ENCODE measurements around the gene HOXD13. TPM values are rescaled to one million over a fixed set of nuclear protein-coding genes. Genes with fewer than 3 reads are reported as not detected.
A peak's percentile ranks its signal among the peaks of the same experiment; 100 is the strongest.

Gene HOXD13
- total RNA-seq, 1 donor from 2014 or later: not detected

- TF ChIP-seq, protein P1, sequence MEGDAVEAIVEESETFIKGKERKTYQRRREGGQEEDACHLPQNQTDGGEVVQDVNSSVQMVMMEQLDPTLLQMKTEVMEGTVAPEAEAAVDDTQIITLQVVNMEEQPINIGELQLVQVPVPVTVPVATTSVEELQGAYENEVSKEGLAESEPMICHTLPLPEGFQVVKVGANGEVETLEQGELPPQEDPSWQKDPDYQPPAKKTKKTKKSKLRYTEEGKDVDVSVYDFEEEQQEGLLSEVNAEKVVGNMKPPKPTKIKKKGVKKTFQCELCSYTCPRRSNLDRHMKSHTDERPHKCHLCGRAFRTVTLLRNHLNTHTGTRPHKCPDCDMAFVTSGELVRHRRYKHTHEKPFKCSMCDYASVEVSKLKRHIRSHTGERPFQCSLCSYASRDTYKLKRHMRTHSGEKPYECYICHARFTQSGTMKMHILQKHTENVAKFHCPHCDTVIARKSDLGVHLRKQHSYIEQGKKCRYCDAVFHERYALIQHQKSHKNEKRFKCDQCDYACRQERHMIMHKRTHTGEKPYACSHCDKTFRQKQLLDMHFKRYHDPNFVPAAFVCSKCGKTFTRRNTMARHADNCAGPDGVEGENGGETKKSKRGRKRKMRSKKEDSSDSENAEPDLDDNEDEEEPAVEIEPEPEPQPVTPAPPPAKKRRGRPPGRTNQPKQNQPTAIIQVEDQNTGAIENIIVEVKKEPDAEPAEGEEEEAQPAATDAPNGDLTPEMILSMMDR (IDR thresholded peaks at IDR 0.05; ENCODE audit: insufficient read depth, low read length, poor library complexity, severe bottlenecking): peak; percentile 57
- no peaks in the 10 kb centered on the region for H3K36me3 ChIP-seq (ENCODE audit: control insufficient read depth, insufficient read depth, low read length)
- H3K27me3 ChIP-seq (ENCODE audit: control insufficient read depth, insufficient read depth, low read length): peaks cover 2% of the 10 kb centered on the region
- peak within 1 kb of the TSS; percentile 65 for H3K4me3 ChIP-seq (ENCODE audit: low read depth, low read length)
- peak; percentile 82 for DNase-seq (ENCODE audit: low read depth)
Observed at GRCh38 chr2:176115883-176116813, 23.6 kb downstream of the HOXD13 start, which contains the start of gene HOXD10. TSS of gene HOXD10 (plus strand) at chr2:176116778. CDS start at chr2:176116834, 56 bp downstream.

DNA sequence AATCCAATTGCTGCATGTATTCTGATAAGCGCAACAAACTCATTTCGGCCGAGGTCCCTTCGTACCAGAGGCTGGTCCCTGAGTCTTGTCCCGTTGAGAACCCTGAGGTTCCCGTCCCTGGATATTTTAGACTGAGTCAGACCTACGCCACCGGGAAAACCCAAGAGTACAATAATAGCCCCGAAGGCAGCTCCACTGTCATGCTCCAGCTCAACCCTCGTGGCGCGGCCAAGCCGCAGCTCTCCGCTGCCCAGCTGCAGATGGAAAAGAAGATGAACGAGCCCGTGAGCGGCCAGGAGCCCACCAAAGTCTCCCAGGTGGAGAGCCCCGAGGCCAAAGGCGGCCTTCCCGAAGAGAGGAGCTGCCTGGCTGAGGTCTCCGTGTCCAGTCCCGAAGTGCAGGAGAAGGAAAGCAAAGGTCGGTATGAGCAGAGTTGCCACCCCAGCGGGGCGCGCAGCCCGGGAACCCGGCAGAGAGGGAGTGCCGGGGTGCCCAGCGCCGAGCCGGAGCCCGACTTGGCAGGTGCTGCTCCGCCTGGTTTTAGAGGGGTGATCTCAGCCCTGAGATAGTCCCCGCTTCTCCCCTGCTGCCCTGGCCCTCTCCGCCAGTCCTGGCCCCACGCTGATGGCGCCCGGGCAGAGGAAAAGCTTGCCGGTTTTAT is 24.8 kb downstream of the HOXD13 start:
- Histone ChIP-seq H3K27me3 (ENCODE audit: control insufficient read depth, insufficient read depth, low read length) (peaks cover 2% of the 10 kb centered on the region), H3K36me3 (ENCODE audit: control insufficient read depth, insufficient read depth, low read length) (no peaks in the 10 kb centered on the region), H3K4me3 (ENCODE audit: low read depth, low read length) (peak overlapping the region; percentile 65)
- TF ChIP-seq, protein P1 (IDR thresholded peaks at IDR 0.05; ENCODE audit: insufficient read depth, low read length, poor library complexity, severe bottlenecking): no peak
- DNase-seq (ENCODE audit: low read depth): no peak

DNA sequence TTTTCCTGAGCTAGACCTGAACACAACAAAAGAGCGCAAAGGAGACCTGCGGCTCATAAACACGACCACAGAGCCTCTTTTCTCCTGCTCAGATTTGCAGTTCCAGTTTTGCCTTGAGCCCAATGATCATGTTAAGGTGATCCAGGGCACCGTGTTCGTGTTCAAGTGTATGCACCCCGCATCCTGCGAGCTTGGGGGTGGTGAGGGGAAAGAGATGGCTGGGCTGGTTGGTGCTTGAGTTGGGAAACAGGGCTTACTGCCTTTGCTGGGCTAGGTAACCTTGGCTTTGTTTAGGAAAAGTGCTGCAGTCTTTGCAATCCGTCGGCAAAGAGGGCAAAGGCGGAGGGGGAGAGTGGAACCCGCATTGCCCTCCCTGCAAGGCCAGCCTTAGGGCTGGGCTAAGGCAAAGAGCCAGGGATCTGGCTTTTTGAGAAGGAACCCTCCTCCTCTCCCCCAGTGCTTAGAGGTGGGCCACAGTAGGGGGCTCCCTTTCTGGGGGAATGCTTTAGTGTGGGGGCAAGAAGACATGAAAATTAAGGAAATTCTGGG is 25.4 kb downstream of the HOXD13 start:
- Histone ChIP-seq H3K27me3 (ENCODE audit: control insufficient read depth, insufficient read depth, low read length) (peaks cover 2% of the 10 kb centered on the region), H3K36me3 (ENCODE audit: control insufficient read depth, insufficient read depth, low read length) (no peaks in the 10 kb centered on the region), H3K4me3 (ENCODE audit: low read depth, low read length) (peak overlapping the region; percentile 65)
- DNase-seq (ENCODE audit: low read depth): no peak
- TF ChIP-seq, protein P1 (IDR thresholded peaks at IDR 0.05; ENCODE audit: insufficient read depth, low read length, poor library complexity, severe bottlenecking): no peak

GRCh38 chr2:176118601-176119339 is 26.2 kb downstream of the HOXD13 start:
- TF ChIP-seq, protein P1 (IDR thresholded peaks at IDR 0.05; ENCODE audit: insufficient read depth, low read length, poor library complexity, severe bottlenecking): peak; percentile 73
- Histone ChIP-seq H3K36me3 (ENCODE audit: control insufficient read depth, insufficient read depth, low read length) (no peaks in the 10 kb centered on the region), H3K27me3 (ENCODE audit: control insufficient read depth, insufficient read depth, low read length) (peaks cover 2% of the 10 kb centered on the region), H3K4me3 (ENCODE audit: low read depth, low read length) (peak overlapping the region; percentile 65)
- DNase-seq (ENCODE audit: low read depth): no peak

- H3K4me3 ChIP-seq (ENCODE audit: low read depth, low read length): peak overlapping the region; percentile 59
- H3K27me3 ChIP-seq (ENCODE audit: control insufficient read depth, insufficient read depth, low read length): peaks cover 2% of the 10 kb centered on the region
- no peak for DNase-seq (ENCODE audit: low read depth)
- TF ChIP-seq, protein P1 (IDR thresholded peaks at IDR 0.05; ENCODE audit: insufficient read depth, low read length, poor library complexity, severe bottlenecking): no peak
- no peaks in the 10 kb centered on the region for H3K36me3 ChIP-seq (ENCODE audit: control insufficient read depth, insufficient read depth, low read length)
Observed at GRCh38 chr2:176120364-176121189, 28.1 kb downstream of the HOXD13 start.
